Stimulated activated CD8-positive, alpha-beta memory T cell treated with anti-CD3 and anti-CD28 coated beads, Interleukin-15, amount 100 ng/mL, for 1 hour (primary cell): Measurements from ENCODE around the gene ERF.

Source experiments
- DNase-seq: peaks from one replicate; pipeline ENCODE4 v3.0.0-alpha.2; 2020; ENCODE audit warnings: low read depth

Gene ERF

GRCh38 chr19:42254850-42255765 is at the start of gene ERF:
TSS of gene ERF (minus strand) at chr19:42255128. CDS start at chr19:42254999, 129 bp downstream.
- peak; percentile 86 for DNase-seq

GRCh38 chr19:42303876-42304275 is 48.9 kb upstream of the ERF start:
- no peak for DNase-seq

- DNase-seq: no peak
Observed at GRCh38 chr19:42303101-42303464, 48.2 kb upstream of the ERF start.

GRCh38 chr19:42301646-42302203 is 46.8 kb upstream of the ERF start, which contains the start of gene PRR19:
TSS of gene PRR19 (plus strand) at chr19:42302132. CDS start at chr19:42309585, 7,453 bp downstream.
- no peak for DNase-seq

DNA sequence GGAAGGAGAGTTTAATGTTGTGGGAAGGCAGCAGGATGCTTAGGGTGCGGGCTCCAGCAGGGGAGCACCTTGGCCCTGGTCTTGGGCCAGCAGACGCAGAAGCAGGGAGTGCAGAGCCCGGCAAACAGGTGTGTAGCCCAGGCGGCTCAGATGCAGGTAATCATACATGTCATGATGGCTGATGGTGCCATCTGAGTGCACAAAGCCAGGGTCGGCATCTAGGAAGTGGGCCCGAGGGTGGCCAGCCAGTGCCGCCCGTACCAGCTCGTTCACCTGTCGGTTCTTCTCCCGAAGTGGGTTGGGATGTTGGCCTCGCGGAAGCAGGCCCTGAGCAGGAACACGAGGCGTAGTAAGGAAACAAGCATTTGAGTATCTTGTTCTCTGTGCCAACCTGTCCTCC is 42.1 kb upstream of the ERF start:
- no peak for DNase-seq

GRCh38 chr19:42295831-42296525 is 41.0 kb upstream of the ERF start:
- DNase-seq: peak; percentile 91

DNA sequence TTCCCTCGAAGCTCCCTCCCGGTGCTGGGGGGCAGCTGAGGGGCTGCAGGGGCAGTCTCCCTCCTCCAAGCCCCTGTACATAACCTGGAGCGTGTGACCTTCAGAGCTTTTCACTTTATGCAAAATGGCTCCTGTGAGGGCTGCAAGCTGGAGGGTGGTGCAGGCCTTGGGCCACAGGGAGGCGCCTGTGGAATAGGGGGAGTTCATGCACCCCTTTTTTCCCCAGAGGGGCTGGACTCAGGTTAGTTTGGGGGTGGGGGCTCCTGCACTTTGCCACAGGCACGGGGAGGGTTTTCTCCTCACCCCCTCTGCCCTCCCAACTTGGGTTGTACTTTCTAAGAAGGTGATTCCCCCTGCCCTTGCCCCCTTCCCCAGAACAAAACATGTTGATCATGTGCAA is 40.4 kb upstream of the ERF start:
- DNase-seq: no peak

GRCh38 chr19:42294471-42295137 is 39.7 kb upstream of the ERF start:
- no peak for DNase-seq

DNA sequence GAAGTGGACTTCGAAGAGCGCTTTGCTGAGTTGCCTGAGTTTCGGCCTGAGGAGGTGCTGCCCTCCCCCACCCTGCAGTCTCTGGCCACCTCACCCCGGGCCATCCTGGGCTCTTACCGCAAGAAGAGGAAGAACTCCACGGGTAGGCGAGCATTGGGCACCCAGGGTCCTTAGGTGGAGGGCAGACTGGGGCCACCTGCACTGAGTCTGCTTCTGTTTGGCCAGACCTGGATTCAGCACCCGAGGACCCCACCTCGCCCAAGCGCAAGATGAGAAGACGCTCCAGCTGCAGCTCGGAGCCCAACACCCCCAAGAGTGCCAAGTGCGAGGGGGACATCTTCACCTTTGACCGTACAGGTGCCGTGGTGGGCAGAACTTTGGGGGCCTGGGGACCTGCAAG is 39.0 kb upstream of the ERF start:
- DNase-seq: no peak

DNA sequence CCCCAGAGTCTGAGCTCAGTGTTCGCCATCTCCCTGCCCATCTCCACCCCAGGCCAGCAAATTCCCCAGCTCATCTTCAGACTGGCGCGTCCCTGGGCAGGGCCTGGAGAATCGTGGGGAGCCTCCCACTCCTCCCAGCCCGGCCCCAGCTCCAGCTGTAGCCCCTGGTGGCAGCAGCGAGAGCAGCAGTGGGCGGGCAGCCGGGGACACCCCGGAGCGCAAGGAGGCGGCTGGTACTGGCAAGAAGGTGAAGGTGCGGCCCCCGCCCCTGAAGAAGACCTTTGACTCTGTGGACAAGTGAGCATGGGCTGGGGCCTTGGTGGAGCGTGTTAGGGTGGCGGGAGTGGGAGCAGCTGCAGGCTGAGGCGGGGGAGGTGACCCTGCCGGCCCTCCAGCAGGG is 38.6 kb upstream of the ERF start:
- no peak for DNase-seq

- no peak for DNase-seq
Observed at GRCh38 chr19:42292963-42293362, 38.0 kb upstream of the ERF start.

GRCh38 chr19:42292042-42292960 is 37.4 kb upstream of the ERF start:
- DNase-seq: no peak

DNA sequence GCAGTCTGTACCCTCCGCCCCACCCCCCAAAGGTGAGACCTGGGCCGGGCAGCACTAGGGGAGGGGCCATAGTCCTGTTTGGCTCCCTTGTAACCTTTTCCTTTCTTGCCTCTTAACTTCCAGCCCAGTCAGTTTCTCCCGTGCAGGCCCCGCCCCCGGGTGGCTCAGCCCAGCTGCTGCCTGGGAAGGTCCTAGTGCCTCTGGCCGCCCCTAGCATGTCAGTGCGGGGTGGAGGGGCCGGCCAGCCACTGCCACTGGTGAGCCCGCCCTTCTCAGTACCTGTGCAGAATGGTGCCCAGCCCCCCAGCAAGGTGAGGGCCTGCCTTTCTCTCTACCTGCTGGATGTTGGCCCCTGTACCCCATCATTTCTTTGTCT is 36.5 kb upstream of the ERF start:
- DNase-seq: no peak

GRCh38 chr19:42290523-42291434 is 35.9 kb upstream of the ERF start:
- DNase-seq: no peak

DNA sequence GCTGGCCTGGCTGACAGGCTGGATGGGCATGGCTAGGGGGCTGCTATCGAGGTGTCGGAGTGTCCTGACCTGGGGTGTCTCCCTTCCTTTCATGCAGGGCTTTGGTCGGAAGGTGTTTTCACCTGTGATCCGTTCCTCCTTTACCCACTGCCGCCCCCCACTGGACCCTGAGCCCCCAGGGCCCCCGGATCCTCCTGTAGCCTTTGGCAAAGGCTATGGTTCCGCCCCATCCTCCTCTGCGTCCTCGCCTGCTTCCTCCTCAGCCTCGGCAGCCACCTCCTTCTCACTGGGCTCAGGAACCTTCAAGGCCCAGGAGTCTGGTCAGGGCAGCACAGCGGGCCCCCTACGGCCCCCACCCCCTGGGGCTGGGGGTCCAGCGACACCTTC is 35.2 kb upstream of the ERF start:
- DNase-seq: no peak

DNA sequence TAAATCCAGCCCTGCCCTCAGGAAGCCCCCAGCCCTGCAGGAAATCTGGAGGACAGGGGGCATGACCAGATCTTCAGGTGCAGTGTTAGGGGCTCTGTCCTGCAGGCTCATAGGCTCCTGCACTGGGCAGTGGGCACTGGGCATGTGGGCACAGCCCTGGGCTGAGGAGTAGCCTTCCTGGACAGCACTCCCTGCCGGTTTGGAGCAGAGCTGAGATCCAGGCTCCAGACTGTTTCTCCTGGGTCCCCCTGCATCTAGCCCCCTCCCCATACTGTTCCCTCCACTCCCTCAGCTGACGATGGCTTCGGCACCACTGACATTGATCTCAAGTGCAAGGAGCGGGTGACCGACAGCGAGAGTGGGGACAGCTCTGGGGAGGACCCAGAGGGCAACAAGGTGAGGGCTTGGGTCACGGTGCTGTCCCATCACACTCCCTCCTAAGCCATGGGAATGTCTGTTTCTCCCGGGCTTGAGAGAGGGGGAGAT is 34.7 kb upstream of the ERF start:
- no peak for DNase-seq

DNA sequence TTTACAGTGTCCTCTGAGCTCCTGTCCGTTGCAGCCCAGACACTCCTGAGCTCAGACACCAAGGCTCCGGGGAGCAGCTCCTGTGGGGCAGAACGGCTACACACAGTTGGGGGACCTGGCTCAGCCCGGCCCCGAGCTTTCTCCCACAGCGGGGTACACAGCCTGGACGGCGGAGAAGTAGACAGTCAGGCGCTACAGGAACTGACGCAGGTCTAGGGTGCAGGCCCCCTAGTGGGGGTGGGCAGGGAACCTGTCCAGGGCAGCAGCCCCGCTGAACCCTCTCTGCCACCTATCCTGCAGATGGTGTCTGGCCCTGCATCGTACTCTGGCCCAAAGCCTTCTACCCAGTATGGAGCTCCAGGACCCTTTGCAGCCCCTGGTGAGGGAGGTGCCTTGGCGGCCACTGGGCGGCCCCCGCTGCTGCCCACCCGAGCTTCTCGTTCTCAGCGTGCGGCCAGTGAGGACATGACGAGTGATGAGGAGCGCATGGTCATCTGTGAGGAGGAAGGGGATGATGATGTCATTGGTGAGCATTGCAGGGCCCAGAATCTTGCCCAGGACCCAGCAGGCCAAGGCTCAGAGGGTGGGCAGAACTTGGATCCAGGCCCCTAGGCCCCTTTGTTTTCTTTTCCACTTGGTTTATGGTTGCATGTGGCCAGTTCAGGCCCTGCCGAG is 34.1 kb upstream of the ERF start:
- DNase-seq: no peak

- no peak for DNase-seq
Observed at GRCh38 chr19:42288387-42288786, 33.5 kb upstream of the ERF start.

DNA sequence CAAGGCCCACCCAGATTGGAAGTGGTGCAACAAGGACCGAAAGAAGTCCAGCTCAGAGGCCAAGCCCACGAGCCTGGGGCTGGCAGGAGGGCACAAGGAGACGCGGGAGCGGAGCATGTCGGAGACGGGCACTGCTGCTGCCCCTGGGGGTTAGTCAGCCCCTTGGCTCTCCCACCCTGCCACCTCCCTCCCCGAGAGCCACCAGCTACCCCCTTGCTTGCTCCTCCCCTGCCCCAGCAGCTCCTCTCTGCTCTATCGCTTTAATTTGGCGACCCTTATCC is 32.8 kb upstream of the ERF start:
- no peak for DNase-seq
